HG03095 (cell line): ENCODE measurements around the gene PRDM7.

Source experiments
- ATAC-seq: cut with Tn5 transposase; IDR thresholded peaks from one replicate; pipeline ENCODE4 v1.9.1; 2021; ENCODE audit warnings: moderate library complexity; ENCODE audit not compliant: unreplicated experiment

PRDM7 gene

DNA sequence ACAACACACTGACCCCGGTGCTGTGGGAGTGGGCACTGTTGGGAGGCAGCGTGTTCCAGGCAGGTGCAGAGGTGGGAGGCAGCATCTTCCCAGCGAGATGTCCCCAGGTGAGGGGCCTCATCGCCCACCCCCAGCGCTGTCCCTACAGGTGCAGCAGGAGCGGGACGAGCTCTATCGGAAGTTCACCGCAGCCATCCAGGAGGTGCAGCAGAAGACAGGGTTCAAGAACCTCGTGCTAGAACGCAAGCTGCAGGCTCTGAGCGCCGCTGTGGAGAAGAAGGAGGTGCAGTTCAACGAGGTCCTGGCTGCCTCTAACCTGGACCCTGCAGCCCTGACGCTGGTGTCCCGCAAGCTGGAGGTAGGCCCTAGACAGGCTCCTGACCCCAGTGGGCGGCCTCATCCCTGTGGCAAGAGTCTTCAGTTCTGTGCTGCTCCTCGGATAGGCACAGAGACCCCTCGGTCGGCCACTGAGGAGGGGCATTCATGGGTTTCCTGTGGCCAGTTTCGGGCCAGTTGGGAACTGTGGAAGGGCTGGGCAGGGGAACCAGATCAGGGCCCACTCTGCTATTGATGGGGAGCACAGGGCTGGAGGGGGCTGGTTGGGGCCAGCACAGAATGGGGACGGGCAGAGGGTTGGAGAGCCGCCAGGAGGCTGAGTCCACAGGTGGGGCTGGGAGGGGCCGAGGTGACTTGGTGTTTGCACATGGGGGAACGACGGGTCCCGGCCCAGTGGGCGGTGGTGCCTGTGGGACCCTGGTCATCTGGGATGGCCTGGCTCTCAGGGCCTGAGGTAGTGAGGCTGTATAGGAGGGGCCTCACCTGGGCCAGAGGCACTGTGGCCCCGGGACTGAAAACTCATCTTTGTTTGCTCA, 36.7 kb downstream of the PRDM7 start:
- no peak for ATAC-seq

DNA sequence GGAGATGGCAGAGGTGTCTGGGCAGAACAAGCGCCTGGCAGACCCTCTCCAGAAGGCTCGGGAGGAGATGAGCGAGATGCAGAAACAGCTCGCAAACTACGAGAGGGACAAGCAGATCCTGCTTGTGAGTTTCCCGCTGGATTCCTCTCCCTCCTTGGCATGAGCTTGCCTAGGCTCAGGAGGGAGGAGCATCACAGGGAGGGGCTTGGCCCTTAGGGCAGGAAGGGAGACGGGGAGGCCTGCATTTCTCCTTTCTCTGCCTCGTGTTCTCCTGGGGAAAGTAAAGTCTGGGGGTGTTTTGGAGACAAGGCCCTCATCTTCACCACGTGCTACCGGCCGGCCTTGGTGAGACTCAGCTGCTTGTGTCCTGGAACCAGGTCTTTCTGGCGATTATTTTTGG, 39.9 kb downstream of the PRDM7 start:
- no peak for ATAC-seq

- ATAC-seq = no peak
Observed at GRCh38 chr16:90035902-90036301, 41.2 kb downstream of the PRDM7 start.

- ATAC-seq = no peak
Observed at GRCh38 chr16:90034504-90034903, 42.6 kb downstream of the PRDM7 start.

GRCh38 chr16:90033387-90033786, 43.7 kb downstream of the PRDM7 start:
- no peak for ATAC-seq

DNA sequence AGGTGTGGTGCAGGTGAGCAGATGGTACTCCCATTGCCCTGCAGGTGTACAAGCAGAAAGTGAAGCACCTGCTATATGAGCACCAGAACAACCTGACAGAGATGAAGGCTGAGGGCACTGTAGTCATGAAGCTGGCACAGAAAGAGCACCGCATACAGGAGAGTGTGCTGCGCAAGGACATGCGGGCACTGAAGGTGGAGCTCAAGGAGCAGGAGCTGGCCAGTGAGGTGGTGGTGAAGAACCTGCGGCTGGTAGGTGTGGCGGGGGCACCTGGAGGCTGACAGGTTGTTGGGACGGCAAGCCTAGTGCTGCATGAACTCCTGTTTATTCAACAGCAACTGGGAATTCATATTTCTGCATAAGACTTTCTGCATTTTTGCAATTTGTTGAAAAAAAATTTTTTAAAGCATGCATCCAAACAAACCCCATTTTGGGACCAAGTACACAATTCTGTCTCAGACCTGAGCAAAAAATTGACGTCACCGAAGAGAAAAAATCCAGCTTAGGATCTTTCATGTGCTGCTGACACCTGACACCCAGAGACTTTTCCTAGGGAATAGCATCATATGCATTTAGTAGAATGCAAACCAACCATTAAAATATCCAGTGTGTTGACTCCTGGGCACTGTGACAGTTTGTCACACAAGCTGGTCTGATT, 44.3 kb downstream of the PRDM7 start:
- no peak for ATAC-seq

- ATAC-seq = no peak
Observed at GRCh38 chr16:90031931-90032673, 45.0 kb downstream of the PRDM7 start.

DNA sequence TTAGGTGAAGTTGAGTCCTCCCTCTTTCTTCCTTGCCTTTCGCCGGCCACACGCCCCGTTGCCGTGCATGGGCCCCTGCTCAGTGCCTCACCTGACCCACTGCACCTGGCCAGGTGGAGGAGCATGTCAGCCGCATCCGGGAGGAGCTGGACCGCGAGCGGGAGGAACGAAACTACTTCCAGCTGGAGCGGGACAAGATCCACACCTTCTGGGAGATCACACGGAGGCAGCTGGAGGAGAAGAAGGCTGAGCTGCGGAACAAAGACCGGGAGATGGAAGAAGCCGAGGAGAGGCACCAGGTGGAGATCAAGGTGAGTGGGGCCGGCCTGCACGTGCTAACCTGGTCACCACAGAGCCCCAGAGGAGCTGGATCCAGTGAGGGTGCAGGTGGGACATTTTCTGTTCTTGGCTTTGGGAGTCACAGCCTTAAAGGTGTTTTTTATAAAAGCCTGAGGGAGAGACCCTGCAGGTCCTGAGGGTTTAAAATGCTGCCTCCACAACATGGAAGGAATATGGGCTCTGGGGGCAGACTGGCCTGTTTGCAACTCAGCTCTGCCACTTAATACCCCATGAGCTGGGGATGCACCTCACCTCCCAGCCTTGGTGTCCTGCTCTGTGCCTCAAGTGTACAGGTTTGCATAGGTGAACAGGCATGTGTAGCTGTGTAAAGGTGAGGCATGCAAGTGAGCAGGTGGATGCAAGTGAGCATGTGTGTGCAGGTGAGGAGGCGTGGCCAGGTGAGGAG, 45.8 kb downstream of the PRDM7 start:
- no peak for ATAC-seq

GRCh38 chr16:90028985-90029384, 48.1 kb downstream of the PRDM7 start:
- ATAC-seq = no peak

- no peak for ATAC-seq
Observed at GRCh38 chr16:90027611-90028010, 49.5 kb downstream of the PRDM7 start.

DNA sequence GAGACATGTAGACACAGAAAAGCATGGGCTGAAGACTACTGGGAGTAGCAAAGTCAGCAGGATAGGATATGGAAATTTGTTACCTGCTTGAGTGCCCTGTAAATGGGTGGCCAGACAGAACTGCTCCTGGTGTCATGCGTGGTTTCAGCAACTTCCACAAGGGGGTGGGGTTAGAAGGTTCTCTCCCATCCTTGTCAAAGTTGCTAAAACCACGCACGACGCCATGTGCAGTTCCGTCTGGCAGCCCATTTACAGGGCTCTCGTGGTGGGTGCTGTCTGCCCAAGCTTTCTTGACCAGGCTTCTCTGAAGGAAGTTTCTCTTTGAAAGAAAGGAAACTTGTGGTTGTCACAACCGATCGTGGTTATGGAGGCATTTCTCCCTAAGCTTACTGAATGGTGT, 51.0 kb downstream of the PRDM7 start:
- ATAC-seq = no peak

- ATAC-seq = no peak
Observed at GRCh38 chr16:90023078-90023447, 54.1 kb downstream of the PRDM7 start.

DNA sequence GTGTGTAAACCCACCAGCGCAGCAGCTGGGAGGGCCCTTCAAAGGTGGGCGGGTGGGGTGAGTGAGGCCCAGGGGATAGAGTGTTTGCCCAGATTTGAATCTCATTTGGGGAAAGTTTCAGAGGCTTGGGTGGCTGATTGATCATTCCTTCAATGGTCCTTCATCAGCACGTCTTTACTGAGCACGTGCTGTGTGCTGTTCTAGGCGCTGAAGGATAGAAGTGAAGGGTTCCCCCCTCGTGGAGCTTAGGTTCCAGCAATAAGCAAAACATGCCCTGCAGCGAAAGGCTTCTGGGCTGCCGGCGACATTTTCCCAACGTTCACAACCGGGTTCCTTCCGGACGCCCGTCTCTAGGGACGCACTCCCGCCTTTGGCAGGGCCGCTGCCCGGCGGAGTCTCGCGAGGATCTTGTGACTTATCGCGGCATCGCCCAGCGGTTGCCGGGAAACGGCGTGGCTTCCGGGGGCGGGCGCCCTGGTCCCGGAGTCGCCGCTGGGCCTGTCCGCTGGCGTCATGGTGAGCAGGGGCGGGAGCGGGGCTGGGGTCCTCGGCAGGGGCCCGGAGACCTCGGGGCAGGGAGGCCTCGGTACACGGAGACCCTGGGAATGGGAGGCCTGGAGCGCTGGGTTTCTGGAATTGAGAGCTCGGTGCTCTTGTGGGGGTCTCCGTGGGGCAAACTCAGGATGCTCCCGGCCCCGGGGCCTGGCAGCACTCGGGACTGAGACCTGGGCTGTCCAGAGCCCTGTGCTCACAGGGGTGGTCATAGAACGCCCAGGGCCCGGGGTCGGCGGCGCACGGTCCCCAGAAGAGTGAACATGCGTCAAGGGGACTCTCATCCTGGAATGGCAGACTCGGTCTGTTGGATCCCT, 54.7 kb downstream of the PRDM7 start:
- peak; percentile 72 for ATAC-seq

DNA sequence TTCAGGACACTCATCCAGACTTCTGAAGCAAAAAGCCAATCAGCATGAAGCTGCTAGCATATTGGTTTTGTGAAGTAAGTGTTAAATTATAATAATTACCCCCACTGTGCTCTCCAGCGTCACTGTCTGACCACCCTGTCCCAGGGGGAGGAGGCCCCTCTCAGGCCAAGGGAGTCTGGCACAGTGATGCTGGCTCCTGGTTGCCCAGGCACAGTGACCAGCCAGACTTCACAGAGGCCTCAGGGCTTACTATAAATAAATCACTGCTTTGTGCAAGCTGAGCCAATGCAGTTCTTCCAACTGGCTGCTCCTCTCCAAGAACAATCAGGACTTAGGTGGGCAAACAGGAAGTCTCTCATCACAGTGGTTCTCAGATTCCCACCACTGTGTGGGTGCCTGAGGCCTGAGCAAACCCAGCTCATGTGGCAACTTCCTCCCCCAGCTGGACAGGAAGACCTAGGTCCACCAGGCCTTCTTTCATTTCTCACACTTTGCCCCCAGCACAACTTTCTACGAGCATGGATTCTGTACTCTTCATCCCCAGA, 56.2 kb downstream of the PRDM7 start:
- ATAC-seq = no peak

- no peak for ATAC-seq
Observed at GRCh38 chr16:90020260-90020837, 56.8 kb downstream of the PRDM7 start.

DNA sequence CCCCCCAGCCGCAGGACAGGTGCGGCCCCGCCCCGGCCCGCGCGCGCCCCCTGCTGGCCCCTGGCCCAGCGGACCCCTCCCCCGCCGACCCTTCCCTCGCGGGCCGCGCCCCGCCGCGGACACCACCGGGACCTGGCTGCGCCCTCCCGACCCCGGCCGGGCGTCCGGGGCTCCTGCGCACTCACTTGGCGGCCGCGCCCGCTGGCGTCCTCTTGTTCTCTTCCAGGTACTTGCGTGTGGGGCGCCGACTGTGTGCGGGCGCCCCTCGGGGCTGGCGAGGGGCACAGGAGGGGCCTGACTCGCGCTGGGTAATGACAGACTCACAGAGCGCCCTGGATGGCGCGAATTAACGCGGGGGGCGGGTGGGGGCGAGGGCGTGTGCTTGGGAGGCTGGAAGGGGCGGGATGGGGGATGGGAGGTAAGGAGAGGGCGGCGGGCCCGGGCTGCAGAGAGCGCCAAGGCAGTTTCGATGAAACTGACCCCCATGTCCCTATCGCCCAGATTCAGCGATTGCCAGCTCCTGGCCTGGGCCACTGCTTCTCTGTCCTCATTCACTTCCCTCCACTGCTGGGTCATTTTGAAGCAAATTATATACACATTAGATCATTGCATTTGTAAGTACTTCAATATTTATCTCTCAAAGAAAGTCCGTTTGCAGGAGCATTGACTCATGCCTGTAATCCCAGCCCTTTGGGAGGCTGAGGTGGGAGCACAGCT, 57.4 kb downstream of the PRDM7 start:
- no peak for ATAC-seq

GRCh38 chr16:90018652-90019542, 58.2 kb downstream of the PRDM7 start, which contains the start of gene DBNDD1:
DBNDD1 (minus strand) TSS chr16:90019456; CDS start chr16:90019341, 115 bp downstream.
- no peak for ATAC-seq

GRCh38 chr16:90018297-90018651, 58.9 kb downstream of the PRDM7 start:
- ATAC-seq = no peak
